Body of pancreas (tissue), 4 donors: Measurements from ENCODE around the gene GRK3.
"Not testable (repeated sequence)": the region's sequence is repeated elsewhere in the genome, so short reads cannot be mapped to it uniquely, and the experiment has no call there.

Source experiments
- CTCF ChIP-seq, 7 experiments: fragments of 450-650 bp in 4 of 7; fragments of 200-600 bp in 3 of 7; sonication (generic) in 3 of 7; IDR thresholded peaks; one replicate each; pipeline ENCODE4 v1.5.1; 2016 to 2019; ENCODE audit warnings: antibody characterized with exemption in 7 of 7
- POLR2A ChIP-seq, 3 donors: fragments of 450-650 bp; IDR thresholded peaks; one replicate each; pipeline ENCODE4 v1.6.1; 2016; ENCODE audit warnings: antibody characterized with exemption in 3 of 3, mild to moderate bottlenecking in 2 of 3

GRCh38 chr22:25561182-25561581 is 3.3 kb upstream of the GRK3 start:
- not testable (repeated sequence) for TF ChIP-seq POLR2A, CTCF (IDR thresholded peaks at IDR 0.05)
